ENCODE data around the gene FHOD1.
A peak's percentile ranks its signal among the peaks of the same experiment; 100 is the strongest.

Gene FHOD1

GRCh38 chr16:67249178-67250044 is 2.1 kb upstream of the FHOD1 start:
- DNase-seq (ENCODE audit: low spot score), result no peak

GRCh38 chr16:67248401-67249177 is 1.3 kb upstream of the FHOD1 start, which contains the start of gene SLC9A5:
Gene SLC9A5, plus strand, starts transcription at chr16:67248979. Its CDS starts 36 bp downstream, at chr16:67249015.
- DNase-seq (ENCODE audit: low spot score), result no peak

- no peak for DNase-seq (ENCODE audit: low spot score)
Observed at GRCh38 chr16:67248073-67248400, 756 bp upstream of the FHOD1 start.

- peak; percentile 39 for DNase-seq (ENCODE audit: low spot score)
Observed at GRCh38 chr16:67246756-67247191, 507 bp downstream of the FHOD1 start.

GRCh38 chr16:67246081-67246755 is 1.1 kb downstream of the FHOD1 start:
- DNase-seq (ENCODE audit: low spot score), result peak; percentile 51

GRCh38 chr16:67245674-67246080 is 1.6 kb downstream of the FHOD1 start:
- DNase-seq (ENCODE audit: low spot score), result no peak

GRCh38 chr16:67245186-67245585 is 2.1 kb downstream of the FHOD1 start:
- no peak for DNase-seq (ENCODE audit: low spot score)

GRCh38 chr16:67244387-67245185 is 2.7 kb downstream of the FHOD1 start:
- peak; percentile 92 for DNase-seq (ENCODE audit: low spot score)

- no peak for DNase-seq (ENCODE audit: low spot score)
Observed at GRCh38 chr16:67243481-67243880, 3.8 kb downstream of the FHOD1 start.

- DNase-seq (ENCODE audit: low spot score), result no peak
Observed at GRCh38 chr16:67242138-67242730, 5.0 kb downstream of the FHOD1 start.

GRCh38 chr16:67241008-67241900 is 6.0 kb downstream of the FHOD1 start:
- no peak for DNase-seq (ENCODE audit: low spot score)

GRCh38 chr16:67240506-67240905 is 6.8 kb downstream of the FHOD1 start:
- DNase-seq (ENCODE audit: low spot score), result no peak

- no peak for DNase-seq (ENCODE audit: low spot score)
Observed at GRCh38 chr16:67238806-67239470, 8.3 kb downstream of the FHOD1 start.

- no peak for DNase-seq (ENCODE audit: low spot score)
Observed at GRCh38 chr16:67238278-67238575, 9.1 kb downstream of the FHOD1 start.

- no peak for DNase-seq (ENCODE audit: low spot score)
Observed at GRCh38 chr16:67237396-67238277, 9.6 kb downstream of the FHOD1 start.

- peak; percentile 87 for DNase-seq (ENCODE audit: low spot score)
Observed at GRCh38 chr16:67236563-67237395, 10.5 kb downstream of the FHOD1 start.

- peak; percentile 63 for DNase-seq (ENCODE audit: low spot score)
Observed at GRCh38 chr16:67235816-67236562, 11.3 kb downstream of the FHOD1 start.

Measured in activated CD4-positive, alpha-beta T cell treated with anti-CD3 and anti-CD28 coated beads, Interleukin-2, Interleukin-4, amounts not matched to agents 100 ng/mL and 50 ng/mL, durations not matched to agents 16 hours and 8 hours (primary cell).